Epithelial cell of proximal tubule (primary cell): Measurements from ENCODE around the gene CRLF3. TPM values are rescaled to one million over a fixed set of nuclear protein-coding genes. Genes with fewer than 3 reads are reported as not detected.

Experiments used
- DNase-seq: peaks from one replicate; pipeline ENCODE4 v3.0.0-alpha.2; 2011; ENCODE audit warnings: low read depth
- H3K4me3 ChIP-seq: 2 replicates; pipeline ENCODE4 v1.5.1; 2011; ENCODE audit warnings: low read depth, mild to moderate bottlenecking, low read length
- CTCF ChIP-seq: conservative IDR thresholded peaks from 2 replicates; pipeline ENCODE4 v1.5.1; 2012; ENCODE audit warnings: low read depth, mild to moderate bottlenecking, low read length
- total RNA-seq: library from RNA; depleted of rRNA; stranded (reverse); fragments of >200 nt; gene quantifications from 2 replicates; pipeline ENCODE4 v1.2.3, GENCODE V29; 2015

CRLF3 gene
- total RNA-seq, 1 donor from 2014 or later: 13.8 TPM

- no peak overlapping the region for H3K4me3 ChIP-seq
- TF ChIP-seq CTCF: no peak
- DNase-seq: no peak
Observed at GRCh38 chr17:30840771-30841170, 16.3 kb upstream of the CRLF3 start.

GRCh38 chr17:30838202-30838807 lies 13.8 kb upstream of the CRLF3 start:
- DNase-seq: no peak
- H3K4me3 ChIP-seq: no peak overlapping the region
- no peak for TF ChIP-seq CTCF

- no peak for DNase-seq
- H3K4me3 ChIP-seq: peak overlapping the region; percentile 98
- TF ChIP-seq CTCF: no peak
Observed at GRCh38 chr17:30832438-30833124, 8.1 kb upstream of the CRLF3 start.

GRCh38 chr17:30831663-30832437 lies 7.4 kb upstream of the CRLF3 start, which contains the start of gene ATAD5:
Gene ATAD5 (plus strand): TSS chr17:30831966. CDS start chr17:30832348, 382 bp downstream.
- DNase-seq: peak; percentile 52
- H3K4me3 ChIP-seq: peak within 1 kb of the TSS; percentile 98
- no peak for TF ChIP-seq CTCF

- TF ChIP-seq CTCF: no peak
- peak overlapping the region; percentile 98 for H3K4me3 ChIP-seq
- no peak for DNase-seq
Observed at GRCh38 chr17:30831257-30831656, 6.8 kb upstream of the CRLF3 start.

- TF ChIP-seq CTCF: no peak
- no peak for DNase-seq
Observed at GRCh38 chr17:30829022-30829421, 4.5 kb upstream of the CRLF3 start.

More at GRCh38 chr17:30829022-30829421, 4.5 kb upstream of the CRLF3 start:
- no peak overlapping the region for H3K4me3 ChIP-seq
